ENCODE measurements around the gene CDH15. TPM values are rescaled to one million over a fixed set of nuclear protein-coding genes. Genes with fewer than 3 reads are reported as not detected.

Gene CDH15
- total and polyA plus RNA-seq, 9 of the 15 experiments (the other 6 are each of a cell fraction or from before 2014, with no cell fraction given) = 0.07 to 0.18 TPM; not detected in 7

DNA sequence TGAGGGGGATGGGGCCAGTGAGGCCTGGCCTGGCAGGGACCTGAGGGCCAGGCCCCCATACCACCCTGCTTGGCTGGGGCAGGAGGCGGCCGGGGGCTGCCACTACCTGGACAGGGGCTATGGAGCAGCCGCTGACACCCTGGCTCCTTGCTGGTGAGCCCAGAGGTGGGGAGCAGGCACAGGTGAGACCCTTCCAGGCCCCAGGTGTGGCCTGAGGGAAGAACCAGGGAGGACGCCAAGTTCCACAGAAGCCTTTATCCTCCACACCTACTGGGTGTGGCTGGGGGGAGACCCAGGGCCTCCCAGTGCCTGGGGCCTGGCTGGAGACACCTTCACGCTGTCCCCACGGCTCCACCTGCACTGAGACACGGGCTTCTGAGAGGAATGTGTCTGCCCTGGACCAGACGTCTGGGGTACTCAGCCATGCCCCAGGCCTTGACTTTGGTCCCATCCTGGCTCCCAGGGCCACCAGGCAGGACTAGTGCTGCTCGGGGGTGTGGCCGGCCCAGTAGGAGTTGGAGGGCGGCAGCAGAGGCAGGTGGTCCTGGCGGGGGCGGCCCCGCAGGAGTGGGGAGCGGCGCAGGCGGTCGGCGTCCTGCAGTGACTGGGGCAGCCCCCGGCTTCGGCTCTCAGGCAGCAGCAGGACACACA, 24.1 kb downstream of the CDH15 start:
- in situ Hi-C loops (cut with MboI) (no loop called here), intact Hi-C loops (cut with micrococcal nuclease) (no loop called here)
- ATAC-seq (no peak), DNase-seq (ENCODE audit: extremely low read depth in 1 of 4, low spot score in 3 of 4) (no peak), FAIRE-seq (no peak)
- H3K27me3 ChIP-seq (ENCODE audit: control insufficient read depth in 2 of 2, insufficient read depth in 2 of 2, low read length in 2 of 2) = peaks cover 0 to 8% of the 10 kb centered on the region in 2 experiments; a peak in 2 of 5 replicates
- WGBS (ENCODE audit: insufficient coverage, low coverage, missing lambda C conversion rate) = 38% methylated on average over 10 of the region's 21 CpGs
- BruUV-seq (replicated peaks) = no TSS peak
- H3K9me3 ChIP-seq (replicated peaks; ENCODE audit: control insufficient read depth, insufficient read depth, low read depth, low read length) = no peaks in the 10 kb centered on the region
- H3K4me1 ChIP-seq (replicated peaks in 1 of 2; ENCODE audit: control insufficient read depth in 2 of 2, insufficient read depth in 2 of 2, low read length in 2 of 2) = peaks cover 0 to 76% of the 10 kb centered on the region in 2 experiments; a peak in 4 of 5 replicates
- H3K4me3 ChIP-seq = no peak overlapping the region
- H3K9ac ChIP-seq (ENCODE audit: insufficient read depth in 1 of 2, low read depth in 2 of 2, low read length in 2 of 2) = peak overlapping the region in 1 of 2 experiments; percentile 52; a peak in 1 of 4 replicates
- H3K79me2 ChIP-seq (ENCODE audit: control insufficient read depth, insufficient read depth, low read length) = no peaks in the 10 kb centered on the region
- no peak overlapping the region for H3K4me2 ChIP-seq (ENCODE audit: insufficient read depth, low read length)
- H3K9me1 ChIP-seq (ENCODE audit: control insufficient read depth, insufficient read depth, low read length) = no peaks in the 10 kb centered on the region
- H3K27ac ChIP-seq (ENCODE audit: extremely low read depth, low read depth, low read length) = no peak overlapping the region
- ChIA-PET POLR2A (no interaction called here), CTCF (ENCODE audit: low intra/inter-chr PET ratio) (no interaction called here)
- TF ChIP-seq RBM17 (IDR thresholded peaks at IDR 0.05; ENCODE audit: borderline replicate concordance, low read depth, low read length) (no peak), MTA2 (IDR thresholded peaks at IDR 0.05; ENCODE audit: low read depth) (no peak), POLR2AphosphoS5 (IDR thresholded peaks at IDR 0.05; ENCODE audit: control insufficient read depth, insufficient read depth, low read depth, low read length) (no peak), PCBP1 (IDR thresholded peaks at IDR 0.05; ENCODE audit: low read depth, low read length, poor library complexity, severe bottlenecking) (peak; percentile 8)
- no peaks in the 10 kb centered on the region for H4K20me1 ChIP-seq (replicated peaks; ENCODE audit: control insufficient read depth, insufficient read depth, low read length)
- no peaks in the 10 kb centered on the region for H3K36me3 ChIP-seq (ENCODE audit: control insufficient read depth, insufficient read depth, low read length)
- no peak overlapping the region for H2AFZ ChIP-seq (ENCODE audit: low read depth, low read length)

Data from K562 (cell line).